Measurements from ENCODE around the gene BTRC. TPM values are rescaled to one million over a fixed set of nuclear protein-coding genes. Genes with fewer than 3 reads are reported as not detected.

The BTRC gene
- total RNA-seq, 2 donors from 2014 or later, result 21.8 to 31.5 TPM

DNA sequence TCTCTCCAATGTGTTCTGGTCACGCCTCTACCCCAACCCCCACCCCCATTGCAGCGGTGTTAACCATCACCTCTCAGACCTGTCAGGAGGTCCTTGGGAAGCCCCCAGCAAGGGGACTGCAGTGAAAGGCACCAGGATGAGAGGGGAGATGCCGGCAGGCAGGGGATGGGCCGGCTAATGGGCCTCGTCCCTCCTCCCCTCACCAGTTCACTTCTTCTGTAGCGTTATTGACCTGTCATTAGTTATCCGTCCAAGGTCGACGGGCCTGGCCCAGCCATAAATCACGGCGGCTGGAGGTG lies 215.3 kb downstream of the BTRC start:
- no peaks in the 10 kb centered on the region for H3K36me3 Mint-ChIP-seq (ENCODE audit: insufficient read depth in 2 of 2)
- no peak for ATAC-seq (replicated peaks in 1 of 2)
- no peak overlapping the region for H3K27ac Mint-ChIP-seq
- H3K9me3 Mint-ChIP-seq, result no peaks in the 10 kb centered on the region
- H3K4me1 Mint-ChIP-seq (ENCODE audit: low read depth), result peaks cover 20% of the 10 kb centered on the region
- DNase-seq, result no peak
- peaks cover 53% of the 10 kb centered on the region for H3K27me3 Mint-ChIP-seq (ENCODE audit: low read depth)
- peak overlapping the region; percentile 72 to 82 for H3K4me3 Mint-ChIP-seq

DNA sequence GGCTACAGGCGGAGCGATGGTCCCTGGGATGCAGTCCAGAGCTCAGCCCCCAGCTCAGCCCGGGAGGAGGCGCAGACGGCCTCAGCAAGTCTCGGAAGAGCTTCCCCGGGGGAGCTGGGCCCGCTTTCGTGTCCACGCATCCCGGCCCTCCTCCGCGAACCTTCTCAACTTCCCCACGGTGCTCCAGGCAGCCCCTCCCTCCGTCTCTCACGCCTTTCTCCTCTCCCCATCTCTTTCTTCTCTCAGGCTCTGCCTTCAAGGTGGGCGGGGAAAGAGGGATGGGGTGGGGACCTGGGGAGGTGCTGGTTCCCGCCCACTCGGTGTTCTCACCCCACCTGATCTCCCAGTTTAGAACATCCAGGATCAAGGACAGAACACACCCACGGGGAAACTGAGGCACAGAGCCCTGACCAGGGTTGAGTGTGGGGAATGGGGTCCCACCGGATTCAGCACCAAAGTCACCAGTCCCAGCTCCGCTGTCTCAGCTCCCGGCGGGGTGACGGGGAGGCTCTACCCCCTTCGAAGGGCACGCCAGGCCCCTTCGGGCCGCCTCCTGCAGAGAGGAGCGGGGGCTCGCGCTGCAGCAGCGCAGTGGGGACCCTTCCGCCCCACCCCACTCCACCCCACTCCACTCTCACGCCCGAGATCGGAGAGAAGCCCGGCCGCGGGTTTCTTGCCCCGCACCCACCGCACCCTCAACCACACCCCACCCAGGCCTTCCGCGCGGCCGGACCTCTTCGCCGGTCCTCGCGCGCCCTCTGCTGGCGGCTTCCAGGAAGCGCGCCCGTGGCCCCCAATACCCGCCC lies 215.9 kb downstream of the BTRC start:
- H3K27ac Mint-ChIP-seq, result no peak overlapping the region
- ATAC-seq (replicated peaks in 1 of 2), result peak; percentile 78 to 86
- peak; percentile 82 to 90 for DNase-seq
- peaks cover 51% of the 10 kb centered on the region for H3K27me3 Mint-ChIP-seq (ENCODE audit: low read depth)
- peak overlapping the region; percentile 72 to 82 for H3K4me3 Mint-ChIP-seq
- H3K4me1 Mint-ChIP-seq (ENCODE audit: low read depth), result peaks cover 20% of the 10 kb centered on the region
- H3K36me3 Mint-ChIP-seq (ENCODE audit: insufficient read depth in 2 of 2), result no peaks in the 10 kb centered on the region
- no peaks in the 10 kb centered on the region for H3K9me3 Mint-ChIP-seq

DNA sequence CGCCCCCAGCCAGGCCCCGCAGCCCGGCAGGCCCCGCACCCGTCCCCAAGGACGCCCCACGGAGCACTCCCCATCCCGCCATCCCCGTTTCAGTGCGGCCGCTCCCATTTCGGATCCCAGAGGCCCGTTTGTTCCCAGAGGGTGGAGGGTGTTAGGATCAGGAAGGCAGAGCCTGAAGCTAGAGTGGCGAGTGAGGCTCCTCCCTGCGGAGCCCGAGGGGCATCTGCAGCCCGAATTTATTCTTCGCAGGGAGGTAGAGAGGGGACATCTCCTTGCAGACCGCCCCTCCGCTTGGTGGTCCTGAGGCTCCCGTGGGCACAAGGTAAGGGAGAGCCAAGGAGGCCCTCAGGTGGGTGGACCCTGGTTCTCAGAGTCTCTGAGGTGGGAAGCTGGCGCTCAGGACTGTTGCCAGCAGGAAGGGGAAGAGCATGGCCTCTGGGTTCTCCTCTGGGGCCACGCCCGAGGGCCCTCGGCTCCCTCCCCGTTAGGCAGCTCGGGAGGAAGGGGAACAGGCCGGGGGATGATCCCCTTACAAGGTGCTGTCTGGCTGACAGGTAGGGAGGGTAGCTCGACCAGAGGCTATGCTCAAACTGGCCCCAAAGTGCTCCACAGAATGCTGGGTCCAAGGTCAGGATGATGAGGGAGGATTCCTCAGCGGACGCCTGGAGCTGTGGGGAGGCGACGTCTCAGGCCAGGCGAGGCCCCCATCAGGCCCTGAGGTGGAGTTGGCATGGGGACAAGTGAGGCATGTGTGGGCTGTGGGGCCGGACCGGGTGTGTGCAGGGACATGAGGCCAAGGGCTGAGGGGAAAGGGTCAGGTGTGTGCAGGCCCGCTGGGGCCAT lies 216.7 kb downstream of the BTRC start:
- H3K27me3 Mint-ChIP-seq (ENCODE audit: low read depth), result peaks cover 43% of the 10 kb centered on the region

DNA sequence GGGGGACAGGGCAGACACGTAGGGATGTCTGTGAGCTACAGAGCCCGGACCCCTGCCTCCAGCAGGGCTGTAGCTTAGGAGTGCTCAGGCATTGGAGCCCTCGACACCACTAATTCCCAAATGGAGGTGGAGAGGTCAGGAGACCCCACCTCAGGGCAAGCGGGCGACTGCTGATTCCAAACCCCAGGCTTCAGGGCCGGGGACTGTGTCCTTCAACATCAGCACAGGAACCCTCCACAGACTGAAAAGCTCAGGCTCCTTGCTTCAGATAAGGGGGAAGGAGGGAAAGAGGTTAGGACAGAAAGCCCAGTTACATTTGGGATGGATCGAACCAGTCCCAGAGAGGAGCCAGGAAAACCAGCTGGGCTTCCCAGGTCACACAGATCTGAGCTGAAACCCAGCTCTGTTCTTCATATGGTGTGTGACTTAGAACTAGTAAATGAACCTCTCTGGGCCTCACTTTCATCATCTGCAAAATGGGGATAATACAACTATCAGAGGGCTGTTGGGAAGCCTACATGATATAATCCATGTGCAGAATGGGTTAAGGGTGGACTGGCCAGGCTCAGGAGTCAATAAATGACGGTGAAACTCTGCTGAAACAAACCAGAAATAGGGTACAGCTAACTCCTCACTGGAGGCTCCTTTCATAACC lies 217.4 kb downstream of the BTRC start:
- DNase-seq (no peak), ATAC-seq (replicated peaks in 1 of 2) (no peak)
- H3K4me1 Mint-ChIP-seq (ENCODE audit: low read depth), result peaks cover 15% of the 10 kb centered on the region
- H3K27ac Mint-ChIP-seq, result no peak overlapping the region
- H3K36me3 Mint-ChIP-seq (ENCODE audit: insufficient read depth in 2 of 2), result no peaks in the 10 kb centered on the region
- H3K27me3 Mint-ChIP-seq (ENCODE audit: low read depth), result peaks cover 35% of the 10 kb centered on the region
- no peak overlapping the region for H3K4me3 Mint-ChIP-seq
- H3K9me3 Mint-ChIP-seq, result no peaks in the 10 kb centered on the region

More for the DNA sequence above, 216.7 kb downstream of the BTRC start:
- peak overlapping the region; percentile 72 to 82 for H3K4me3 Mint-ChIP-seq
- no peaks in the 10 kb centered on the region for H3K36me3 Mint-ChIP-seq (ENCODE audit: insufficient read depth in 2 of 2)
- DNase-seq (no peak), ATAC-seq (replicated peaks in 1 of 2) (peak; percentile 3 to 16)
- H3K9me3 Mint-ChIP-seq, result no peaks in the 10 kb centered on the region
- H3K4me1 Mint-ChIP-seq (ENCODE audit: low read depth), result peaks cover 20% of the 10 kb centered on the region
- H3K27ac Mint-ChIP-seq, result no peak overlapping the region

DNA sequence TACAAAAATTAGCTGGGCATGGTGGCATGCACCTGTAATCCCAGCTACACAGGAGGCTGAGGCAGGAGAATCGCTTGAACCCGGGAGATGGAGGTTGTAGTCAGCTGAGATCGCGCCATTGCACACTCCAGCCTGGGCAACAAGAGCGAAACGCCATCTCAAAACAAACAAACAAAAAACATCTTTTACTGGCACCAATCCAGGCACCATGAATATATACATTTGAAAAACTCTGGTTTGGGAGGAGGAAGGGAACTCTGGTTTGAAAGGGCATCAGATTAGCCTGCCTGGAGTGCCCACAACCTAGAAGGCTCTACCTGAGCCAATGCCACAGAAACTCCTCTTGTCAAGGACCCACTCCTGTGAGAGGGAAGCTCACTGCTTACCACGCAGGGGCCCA lies 218.2 kb downstream of the BTRC start:
- Mint-ChIP-seq H3K4me3 (no peak overlapping the region), H3K36me3 (ENCODE audit: insufficient read depth in 2 of 2) (peaks cover 0 to under 1% of the 10 kb centered on the region in 2 donors), H3K27ac (no peak overlapping the region), H3K4me1 (ENCODE audit: low read depth) (peaks cover 9% of the 10 kb centered on the region), H3K27me3 (ENCODE audit: low read depth) (peaks cover 28% of the 10 kb centered on the region), H3K9me3 (no peaks in the 10 kb centered on the region)
- DNase-seq (no peak), ATAC-seq (replicated peaks in 1 of 2) (no peak)

DNA sequence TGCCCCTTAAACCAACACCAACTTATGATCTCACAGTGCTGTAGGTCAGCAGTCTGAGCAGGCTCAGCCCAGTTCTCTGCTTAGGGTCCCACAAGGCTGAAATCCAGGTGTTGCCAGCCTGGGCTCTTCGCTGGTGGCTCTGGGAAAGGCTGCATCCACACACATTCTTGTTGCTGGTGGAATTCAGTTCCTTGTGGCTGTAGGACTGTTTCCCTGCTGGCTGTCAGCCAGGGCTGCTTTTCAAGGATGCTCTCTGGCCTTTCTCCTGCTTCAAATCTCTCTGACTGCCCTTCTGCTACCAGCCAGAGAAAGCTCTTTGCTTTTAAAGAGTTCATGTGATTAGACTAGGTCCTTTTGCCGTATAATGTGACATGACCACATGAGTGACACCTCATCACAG lies 218.8 kb downstream of the BTRC start:
- no peaks in the 10 kb centered on the region for H3K9me3 Mint-ChIP-seq

DNA sequence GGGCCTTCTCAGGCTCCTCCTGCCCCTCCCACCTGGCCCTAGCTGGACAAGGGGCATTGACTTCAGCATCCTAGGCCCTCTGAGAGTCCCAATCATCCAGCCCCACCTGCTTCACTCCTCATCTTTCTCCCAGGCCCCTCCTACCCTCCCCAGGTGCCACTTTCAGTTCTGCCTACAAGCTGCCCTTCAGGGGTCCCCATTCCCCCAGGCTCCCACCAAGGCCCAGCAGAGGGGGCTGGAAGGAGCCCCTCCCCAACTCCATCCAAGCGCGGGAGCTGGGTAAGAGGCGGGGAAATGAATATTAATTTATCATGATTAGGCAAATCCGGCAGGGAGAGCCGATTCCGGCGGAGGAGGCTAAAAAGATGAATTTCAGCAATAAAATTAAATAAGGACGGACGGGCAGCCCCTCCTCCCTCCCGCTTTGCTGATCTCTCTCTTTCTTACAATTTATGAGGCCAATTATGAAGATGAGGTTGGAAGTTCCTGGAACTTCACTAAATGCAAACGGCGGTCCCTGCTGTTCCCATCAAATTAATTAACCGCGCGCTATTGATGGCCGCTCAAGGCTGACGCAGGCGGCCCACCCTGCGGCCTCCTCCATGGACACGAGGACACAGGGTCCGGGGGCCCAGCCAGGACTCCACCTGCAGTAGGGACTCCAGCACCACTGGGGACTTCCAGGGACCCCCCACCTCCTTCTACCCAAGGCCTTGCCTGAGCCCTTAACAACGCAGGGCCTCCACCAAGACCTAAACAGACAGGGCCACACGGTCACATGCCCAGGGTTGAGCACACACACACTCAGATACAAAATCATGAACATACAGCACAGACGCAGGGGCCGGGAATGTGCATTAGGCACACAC lies 220.2 kb downstream of the BTRC start:
- H3K27me3 Mint-ChIP-seq (ENCODE audit: low read depth), result peaks cover 9% of the 10 kb centered on the region
- no peak for DNase-seq
- H3K36me3 Mint-ChIP-seq (ENCODE audit: insufficient read depth in 2 of 2), result peaks cover 0 to 1% of the 10 kb centered on the region in 2 donors
- no peaks in the 10 kb centered on the region for H3K9me3 Mint-ChIP-seq
- ATAC-seq (replicated peaks in 1 of 2), result no peak
- H3K27ac Mint-ChIP-seq, result no peak overlapping the region
- peaks cover 6% of the 10 kb centered on the region for H3K4me1 Mint-ChIP-seq (ENCODE audit: low read depth)
- H3K4me3 Mint-ChIP-seq, result no peak overlapping the region

More for the DNA sequence above, 218.8 kb downstream of the BTRC start:
- Mint-ChIP-seq H3K4me3 (no peak overlapping the region), H3K27me3 (ENCODE audit: low read depth) (peaks cover 21% of the 10 kb centered on the region), H3K36me3 (ENCODE audit: insufficient read depth in 2 of 2) (peaks cover 0 to 1% of the 10 kb centered on the region in 2 donors), H3K4me1 (ENCODE audit: low read depth) (peaks cover 6% of the 10 kb centered on the region), H3K27ac (no peak overlapping the region)
- no peak for DNase-seq
- no peak for ATAC-seq (replicated peaks in 1 of 2)

DNA sequence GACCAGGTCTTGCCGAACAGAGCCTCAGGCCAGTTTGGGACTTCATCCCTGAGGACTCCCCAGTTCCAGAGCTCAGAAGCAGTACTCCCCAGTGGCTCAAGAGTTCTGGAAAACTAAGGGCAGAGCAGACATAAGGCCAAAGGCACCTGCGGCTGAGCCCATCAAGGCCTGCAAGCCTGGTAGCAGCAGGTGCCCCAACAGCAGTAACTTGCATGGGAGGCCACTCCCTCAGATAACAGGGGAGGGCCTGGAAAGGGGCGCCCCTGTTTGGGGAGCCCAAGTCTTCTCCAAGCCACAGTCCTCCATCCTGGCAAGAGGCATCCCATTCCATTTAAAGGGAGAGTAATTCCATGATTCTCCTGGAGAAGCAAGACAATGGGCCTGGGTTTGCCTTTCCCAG lies 221.1 kb downstream of the BTRC start:
- no peak overlapping the region for H3K27ac Mint-ChIP-seq
- H3K27me3 Mint-ChIP-seq (ENCODE audit: low read depth), result no peaks in the 10 kb centered on the region
- no peak for ATAC-seq (replicated peaks in 1 of 2)
- H3K4me3 Mint-ChIP-seq, result no peak overlapping the region
- H3K9me3 Mint-ChIP-seq, result no peaks in the 10 kb centered on the region
- no peaks in the 10 kb centered on the region for H3K4me1 Mint-ChIP-seq (ENCODE audit: low read depth)
- DNase-seq, result no peak
- H3K36me3 Mint-ChIP-seq (ENCODE audit: insufficient read depth in 2 of 2), result peaks cover 0 to 1% of the 10 kb centered on the region in 2 donors

DNA sequence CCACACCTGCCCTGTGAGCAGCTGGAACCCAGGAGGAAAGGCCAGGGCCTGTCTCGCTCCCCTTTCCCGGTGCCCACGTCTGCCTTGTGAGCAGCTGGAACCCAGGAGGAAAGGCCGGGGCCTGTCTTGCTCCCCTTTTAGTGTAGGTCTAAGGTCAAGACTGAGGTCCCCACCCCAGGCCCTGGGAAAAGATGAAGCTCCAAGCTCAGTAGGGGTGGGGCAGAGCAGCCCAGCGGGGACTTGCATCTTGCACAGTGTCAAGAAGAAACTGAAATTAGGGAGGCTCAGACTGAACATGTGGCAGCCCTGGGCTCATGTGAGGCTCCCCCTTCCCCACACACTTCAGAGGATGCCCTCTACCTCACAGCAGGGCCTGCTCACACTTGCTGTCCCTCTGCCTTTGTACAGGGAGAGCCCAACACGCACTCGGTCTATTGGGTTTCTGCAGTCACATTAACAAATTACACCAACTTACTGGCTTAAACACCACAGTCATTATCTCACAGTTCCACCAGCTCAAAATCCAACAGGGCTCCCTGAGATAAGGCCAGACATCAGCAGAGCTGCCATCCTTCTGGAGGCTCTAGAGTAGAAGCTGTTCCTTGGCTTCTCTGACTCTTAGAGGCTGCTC lies 221.7 kb downstream of the BTRC start:
- H3K36me3 Mint-ChIP-seq (ENCODE audit: insufficient read depth in 2 of 2), result peaks cover 0 to 1% of the 10 kb centered on the region in 2 donors
- H3K27me3 Mint-ChIP-seq (ENCODE audit: low read depth), result no peaks in the 10 kb centered on the region
- no peak overlapping the region for H3K27ac Mint-ChIP-seq
- H3K4me3 Mint-ChIP-seq, result no peak overlapping the region
- ATAC-seq (replicated peaks in 1 of 2), result no peak
- no peak for DNase-seq
- H3K9me3 Mint-ChIP-seq, result no peaks in the 10 kb centered on the region
- H3K4me1 Mint-ChIP-seq (ENCODE audit: low read depth), result no peaks in the 10 kb centered on the region

DNA sequence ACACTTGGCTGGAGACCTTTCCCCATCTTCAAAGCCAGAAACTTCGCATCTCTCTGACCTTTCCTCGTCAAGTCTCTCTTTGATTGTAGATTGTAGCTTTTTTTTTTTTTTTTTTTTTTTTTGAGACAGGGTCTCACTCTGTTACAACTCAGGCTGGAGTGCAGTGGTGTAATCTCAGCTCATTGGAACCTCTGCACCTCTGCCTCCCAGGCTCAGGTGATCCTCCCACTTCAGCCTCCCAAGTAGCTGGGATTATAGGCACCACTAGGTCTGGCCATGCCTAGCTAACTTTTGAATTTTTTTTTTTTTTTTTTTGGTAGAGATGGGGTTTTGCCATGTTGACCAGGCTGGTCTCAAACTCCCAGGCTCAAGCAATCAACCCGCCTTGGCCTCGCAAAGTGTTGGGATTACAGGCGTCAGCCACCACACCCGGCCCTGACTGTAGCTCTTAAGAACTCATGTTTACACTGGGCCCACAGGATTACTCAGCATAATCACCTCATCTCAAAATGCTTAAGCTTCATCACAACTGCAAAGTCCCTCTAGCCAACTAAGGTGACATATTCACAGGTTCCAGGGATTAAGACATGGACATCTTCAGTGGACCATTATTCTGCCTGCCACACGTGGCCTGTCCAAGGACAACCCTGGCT lies 222.4 kb downstream of the BTRC start:
- Mint-ChIP-seq H3K4me3 (no peak overlapping the region), H3K4me1 (ENCODE audit: low read depth) (no peaks in the 10 kb centered on the region), H3K36me3 (ENCODE audit: insufficient read depth in 2 of 2) (peaks cover 0 to 1% of the 10 kb centered on the region in 2 donors), H3K27me3 (ENCODE audit: low read depth) (no peaks in the 10 kb centered on the region), H3K9me3 (no peaks in the 10 kb centered on the region), H3K27ac (no peak overlapping the region)
- DNase-seq, result no peak
- ATAC-seq (replicated peaks in 1 of 2), result no peak

DNA sequence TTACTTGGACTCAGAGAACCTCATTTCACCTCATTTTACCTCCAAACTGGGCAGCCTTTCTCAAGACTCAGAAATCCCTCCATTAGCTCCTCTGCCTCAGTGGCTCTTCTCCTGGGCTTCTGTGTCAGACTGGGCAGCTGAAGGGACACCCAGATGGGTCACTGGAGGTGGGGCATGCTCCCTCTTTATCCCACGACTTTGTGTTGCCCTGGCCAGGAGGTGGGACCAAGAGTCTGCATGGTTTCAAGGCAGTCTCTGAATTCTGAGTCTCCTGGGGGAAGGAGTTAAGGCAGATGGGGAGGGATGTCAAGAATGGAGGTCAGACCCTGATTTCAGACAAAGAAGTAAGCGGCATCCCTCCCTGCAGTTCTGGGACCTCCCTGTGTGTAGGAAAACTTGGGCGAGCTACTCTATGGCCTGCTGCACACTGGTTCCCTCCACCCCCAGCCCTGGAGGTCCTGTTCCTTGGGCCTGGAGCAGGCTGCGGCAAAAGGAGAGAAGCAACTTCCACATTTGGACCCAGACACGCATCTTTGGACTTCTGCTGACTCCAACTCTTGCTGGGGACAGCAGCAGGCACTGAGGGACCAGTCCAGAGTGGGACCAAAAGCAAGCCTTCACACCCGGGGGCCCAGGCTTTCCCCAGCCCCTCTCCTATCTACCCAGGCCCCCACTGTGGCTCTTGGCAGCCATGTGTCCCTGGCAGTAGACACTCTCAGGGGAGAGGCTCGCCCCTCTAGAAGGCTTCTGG lies 223.3 kb downstream of the BTRC start:
- Mint-ChIP-seq H3K4me3 (no peak overlapping the region), H3K36me3 (ENCODE audit: insufficient read depth in 2 of 2) (peaks cover 0 to 1% of the 10 kb centered on the region in 2 donors), H3K27ac (no peak overlapping the region), H3K9me3 (no peaks in the 10 kb centered on the region), H3K27me3 (ENCODE audit: low read depth) (no peaks in the 10 kb centered on the region), H3K4me1 (ENCODE audit: low read depth) (no peaks in the 10 kb centered on the region)
- DNase-seq (no peak), ATAC-seq (replicated peaks in 1 of 2) (no peak)

Data from activated T-cell treated with anti-CD3 and anti-CD28 coated beads, Interleukin-2, amount 50 U/mL, for 72 hours (primary cell).